ENCODE measurements around the gene FLRT2. TPM values are rescaled to one million over a fixed set of nuclear protein-coding genes. Genes with fewer than 3 reads are reported as not detected.

Gene FLRT2
- total RNA-seq, 1 experiment from 2014 or later = not detected

- DNase-seq (ENCODE audit: low spot score) = no peak
- in situ Hi-C loops (cut with HindIII; ENCODE audit: low sequenced_read_pairs) = no loop called here
Observed at GRCh38 chr14:85620947-85621346, 91.0 kb downstream of the FLRT2 start.

- in situ Hi-C loops (cut with HindIII; ENCODE audit: low sequenced_read_pairs) = no loop called here
- DNase-seq (ENCODE audit: low spot score) = no peak
Observed at GRCh38 chr14:85622106-85622505, 92.2 kb downstream of the FLRT2 start.

- DNase-seq (ENCODE audit: low spot score) = no peak
- in situ Hi-C loops (cut with HindIII; ENCODE audit: low sequenced_read_pairs) = no loop called here
Observed at GRCh38 chr14:85622986-85623685, 93.2 kb downstream of the FLRT2 start.

- in situ Hi-C loops (cut with HindIII; ENCODE audit: low sequenced_read_pairs) = no loop called here
- DNase-seq (ENCODE audit: low spot score) = no peak
Observed at GRCh38 chr14:85625925-85626585, 96.1 kb downstream of the FLRT2 start.

DNA sequence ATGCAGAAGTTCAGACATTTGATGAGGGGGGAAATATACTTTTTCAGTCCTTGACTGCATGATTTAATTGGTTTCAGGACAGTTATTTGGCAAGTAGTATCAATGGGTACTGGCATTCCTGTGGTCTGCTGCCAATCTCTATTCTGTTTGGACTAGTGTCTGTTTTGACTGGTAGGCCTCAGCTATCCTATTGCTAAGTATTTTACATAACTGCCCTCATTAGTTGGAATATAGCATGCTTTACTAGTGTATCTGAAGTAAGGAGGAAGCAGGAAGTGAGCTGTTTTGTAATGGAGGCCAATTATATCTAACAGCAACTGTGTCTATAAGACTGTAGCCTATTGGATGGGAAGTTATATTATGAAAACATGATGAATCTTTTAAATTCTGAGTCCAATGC lies 104.3 kb downstream of the FLRT2 start:
- in situ Hi-C loops (cut with HindIII; ENCODE audit: low sequenced_read_pairs) = no loop called here
- DNase-seq (ENCODE audit: low spot score) = no peak

DNA sequence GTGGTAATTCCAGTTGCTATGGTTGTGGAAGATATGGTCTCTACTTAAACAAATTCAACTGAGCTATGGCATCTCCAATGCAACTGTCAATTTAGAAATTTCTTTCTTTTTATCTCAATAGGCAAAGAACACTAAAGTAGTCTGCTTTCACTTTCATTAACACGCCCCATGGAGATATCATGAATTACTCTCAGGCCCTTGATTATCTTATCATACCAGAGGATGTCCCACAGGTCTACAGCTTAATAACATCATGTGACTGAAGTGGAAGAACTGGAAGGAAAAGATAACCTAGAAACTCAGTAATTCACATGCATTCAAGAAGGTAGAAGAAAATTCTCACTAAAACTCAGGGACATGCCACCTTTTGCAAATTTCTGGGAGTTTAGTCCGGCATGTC lies 114.3 kb downstream of the FLRT2 start:
- in situ Hi-C loops (cut with HindIII; ENCODE audit: low sequenced_read_pairs) = no loop called here

DNA sequence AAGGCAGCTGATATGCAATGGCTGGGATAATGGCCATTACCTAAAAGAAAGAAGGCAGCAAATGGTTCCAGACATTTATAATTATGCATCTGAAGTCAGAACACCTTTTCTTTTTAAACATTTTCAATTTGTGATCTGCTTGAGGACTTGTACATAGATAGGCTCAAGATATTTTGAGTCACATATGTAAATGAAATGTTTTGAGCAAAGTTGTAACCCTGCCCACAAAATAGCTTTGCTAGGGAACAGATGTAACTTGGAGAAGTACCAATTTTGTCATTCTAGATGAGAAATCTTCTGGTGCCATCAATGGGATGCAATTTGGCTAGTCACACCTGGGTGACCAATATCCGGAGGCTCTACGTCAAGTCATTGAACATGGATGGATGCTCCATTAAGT lies 123.1 kb downstream of the FLRT2 start:
- DNase-seq (ENCODE audit: low spot score) = no peak

More for the DNA sequence above, 114.3 kb downstream of the FLRT2 start:
- no peak for DNase-seq (ENCODE audit: low spot score)

DNA sequence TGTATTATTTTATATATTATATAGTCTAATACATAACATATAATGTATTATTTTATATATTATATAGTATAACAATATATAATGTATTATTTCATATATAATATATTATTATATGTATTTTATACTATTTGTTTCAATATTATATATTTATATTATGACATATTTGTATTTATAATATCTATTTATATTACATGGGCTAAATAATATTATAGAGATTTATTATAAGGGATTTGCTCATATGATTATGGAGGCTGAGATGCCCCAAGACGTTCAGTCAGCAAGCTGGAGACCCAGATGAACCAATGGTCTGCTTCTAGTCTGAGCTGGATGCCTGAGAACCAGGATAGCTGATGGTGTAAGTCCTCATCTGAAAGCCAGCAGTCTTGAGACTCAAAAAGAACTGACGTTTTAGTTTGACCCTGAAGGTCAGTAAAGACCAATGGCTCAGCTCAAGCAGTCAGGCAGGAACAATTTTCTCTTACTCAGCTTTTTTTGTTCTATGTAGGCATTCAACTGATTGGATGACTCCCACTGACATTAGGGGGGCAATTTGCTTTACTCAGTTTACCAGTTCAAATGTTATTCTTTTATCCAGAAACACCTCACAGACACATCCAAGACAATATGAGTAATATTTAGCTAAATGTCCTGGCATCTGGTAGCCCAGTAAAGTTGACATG lies 130.4 kb downstream of the FLRT2 start:
- in situ Hi-C loops (cut with HindIII; ENCODE audit: low sequenced_read_pairs) = no loop called here
- DNase-seq (ENCODE audit: low spot score) = no peak

More for the DNA sequence above, 123.1 kb downstream of the FLRT2 start:
- in situ Hi-C loops (cut with HindIII; ENCODE audit: low sequenced_read_pairs) = no loop called here

DNA sequence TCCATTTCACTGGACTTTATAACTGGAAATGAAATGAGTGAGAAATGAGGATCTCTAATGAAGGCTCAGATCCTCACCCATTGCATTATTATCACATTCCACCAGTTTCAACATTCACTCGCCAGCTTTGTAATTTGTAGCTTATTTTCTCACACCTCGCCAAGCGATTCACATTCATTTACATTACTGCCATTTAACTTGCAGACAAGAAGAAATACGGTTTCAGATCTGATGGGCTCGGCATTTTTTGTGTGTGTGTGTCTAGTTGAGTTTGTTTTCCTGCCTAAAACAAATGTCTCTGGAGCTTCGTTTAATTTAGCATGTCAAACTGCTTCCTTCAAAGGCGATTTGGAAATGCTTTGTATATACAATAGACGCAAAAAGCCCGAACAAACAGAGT lies 132.2 kb downstream of the FLRT2 start:
- in situ Hi-C loops (cut with HindIII; ENCODE audit: low sequenced_read_pairs) = no loop called here
- DNase-seq (ENCODE audit: low spot score) = no peak

DNA sequence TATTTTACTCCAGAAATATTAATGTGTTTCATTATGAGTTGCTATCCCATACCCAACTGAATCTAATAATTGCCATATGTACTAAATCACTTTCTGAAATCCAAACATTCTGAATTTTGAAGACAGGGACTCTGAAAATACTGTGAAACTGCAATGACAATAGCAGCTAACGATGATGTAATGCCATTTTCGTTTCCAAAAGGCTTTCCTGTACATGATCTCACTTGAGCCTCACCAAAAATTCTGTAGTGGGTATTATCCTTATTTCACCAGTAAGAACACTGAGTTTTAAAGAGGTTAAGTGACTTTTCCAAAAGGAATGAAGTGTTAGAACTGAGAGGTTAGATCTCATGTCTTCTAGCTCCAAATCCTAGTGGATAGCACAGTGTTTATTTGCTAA lies 133.3 kb downstream of the FLRT2 start:
- in situ Hi-C loops (cut with HindIII; ENCODE audit: low sequenced_read_pairs) = no loop called here
- no peak for DNase-seq (ENCODE audit: low spot score)

DNA sequence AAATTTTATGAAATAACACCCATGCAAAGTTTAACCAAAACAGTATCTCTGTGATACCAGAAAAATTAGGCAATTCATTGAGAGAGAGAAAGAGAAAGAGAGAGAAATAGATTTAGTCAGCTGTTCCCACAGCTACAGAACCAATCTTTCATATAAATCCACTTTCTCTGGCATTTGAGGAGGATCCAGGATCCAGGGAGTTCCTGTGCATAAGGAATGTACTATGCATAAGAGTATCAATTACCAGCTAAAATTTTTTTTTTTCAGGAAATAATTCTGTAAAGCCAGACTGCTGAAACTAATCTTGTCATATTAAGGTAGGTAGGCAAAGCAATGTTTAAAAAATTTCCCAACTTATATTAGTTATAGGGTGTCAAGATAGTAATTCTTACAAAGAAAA lies 133.7 kb downstream of the FLRT2 start:
- in situ Hi-C loops (cut with HindIII; ENCODE audit: low sequenced_read_pairs) = no loop called here
- DNase-seq (ENCODE audit: low spot score) = no peak

DNA sequence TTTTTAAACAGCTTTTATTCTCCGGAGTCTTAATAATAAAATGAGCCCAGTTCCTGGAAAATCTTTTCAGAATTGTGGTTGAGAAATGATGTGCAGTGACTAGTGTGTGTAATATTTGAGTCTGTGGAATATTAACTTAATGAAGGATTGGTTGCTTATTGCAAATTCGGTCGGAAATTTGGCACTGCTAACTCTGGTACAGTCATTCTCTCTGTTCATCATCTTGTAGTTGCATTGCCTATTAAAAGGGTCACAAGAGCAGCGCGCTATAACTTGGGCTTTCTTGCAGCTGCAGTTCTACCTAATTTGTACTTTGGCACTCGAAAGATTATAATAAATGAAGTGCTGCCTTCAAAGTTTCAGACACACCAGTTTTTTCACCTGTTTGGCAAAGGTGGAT lies 146.0 kb downstream of the FLRT2 start:
- in situ Hi-C loops (cut with HindIII; ENCODE audit: low sequenced_read_pairs) = no loop called here

GRCh38 chr14:85686908-85687307 lies 157.0 kb downstream of the FLRT2 start:
- no peak for DNase-seq (ENCODE audit: low spot score)
- in situ Hi-C loops (cut with HindIII; ENCODE audit: low sequenced_read_pairs) = no loop called here

More for the DNA sequence above, 146.0 kb downstream of the FLRT2 start:
- DNase-seq (ENCODE audit: low spot score) = no peak

DNA sequence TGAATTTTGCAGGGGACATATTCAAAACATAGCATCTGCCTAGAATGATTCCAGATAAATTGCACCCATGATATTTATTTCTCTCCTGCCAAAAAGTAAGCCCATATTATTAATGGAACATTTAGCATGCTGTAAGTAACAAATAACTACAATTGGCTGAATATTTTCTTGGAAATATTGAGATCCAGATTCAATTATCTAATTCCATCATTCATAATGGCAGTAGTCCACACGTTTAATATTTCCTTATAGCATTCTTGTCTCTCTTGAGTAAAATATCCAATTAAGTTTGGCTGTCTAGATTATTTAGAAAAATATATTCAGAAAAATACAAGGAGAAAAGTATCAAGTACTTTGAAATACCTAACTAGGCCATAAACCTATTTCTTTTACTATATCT lies 157.5 kb downstream of the FLRT2 start:
- in situ Hi-C loops (cut with HindIII; ENCODE audit: low sequenced_read_pairs) = no loop called here
- no peak for DNase-seq (ENCODE audit: low spot score)

GRCh38 chr14:85688006-85688405 lies 158.1 kb downstream of the FLRT2 start:
- in situ Hi-C loops (cut with HindIII; ENCODE audit: low sequenced_read_pairs) = no loop called here

GRCh38 chr14:85695300-85695699 lies 165.4 kb downstream of the FLRT2 start:
- DNase-seq (ENCODE audit: low spot score) = no peak
- in situ Hi-C loops (cut with HindIII; ENCODE audit: low sequenced_read_pairs) = no loop called here

More at GRCh38 chr14:85688006-85688405, 158.1 kb downstream of the FLRT2 start:
- DNase-seq (ENCODE audit: low spot score) = no peak

DNA sequence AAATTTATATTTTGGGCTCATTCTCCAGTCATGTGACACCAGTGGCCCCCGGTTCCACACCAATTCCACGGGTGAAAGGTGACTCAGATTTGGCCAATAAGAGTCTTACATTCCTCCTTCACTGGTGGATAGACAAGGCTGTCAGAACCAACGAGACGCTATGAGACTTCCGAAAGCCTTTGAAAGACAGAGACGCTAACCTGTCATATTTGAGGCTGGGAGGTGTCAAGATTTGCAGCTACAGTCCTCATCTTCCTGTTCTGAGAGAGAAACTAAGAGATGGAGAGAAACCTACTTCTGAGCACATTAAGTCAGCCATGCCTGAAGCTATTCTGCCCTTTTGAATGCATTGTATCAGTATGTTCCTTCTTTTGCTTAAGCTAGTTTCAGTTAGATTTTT lies 171.2 kb downstream of the FLRT2 start:
- in situ Hi-C loops (cut with HindIII; ENCODE audit: low sequenced_read_pairs) = no loop called here
- DNase-seq (ENCODE audit: low spot score) = no peak

- in situ Hi-C loops (cut with HindIII; ENCODE audit: low sequenced_read_pairs) = no loop called here
- no peak for DNase-seq (ENCODE audit: low spot score)
Observed at GRCh38 chr14:85701763-85702162, 171.8 kb downstream of the FLRT2 start.

GRCh38 chr14:85702191-85702590 lies 172.2 kb downstream of the FLRT2 start:
- DNase-seq (ENCODE audit: low spot score) = no peak
- in situ Hi-C loops (cut with HindIII; ENCODE audit: low sequenced_read_pairs) = no loop called here

DNA sequence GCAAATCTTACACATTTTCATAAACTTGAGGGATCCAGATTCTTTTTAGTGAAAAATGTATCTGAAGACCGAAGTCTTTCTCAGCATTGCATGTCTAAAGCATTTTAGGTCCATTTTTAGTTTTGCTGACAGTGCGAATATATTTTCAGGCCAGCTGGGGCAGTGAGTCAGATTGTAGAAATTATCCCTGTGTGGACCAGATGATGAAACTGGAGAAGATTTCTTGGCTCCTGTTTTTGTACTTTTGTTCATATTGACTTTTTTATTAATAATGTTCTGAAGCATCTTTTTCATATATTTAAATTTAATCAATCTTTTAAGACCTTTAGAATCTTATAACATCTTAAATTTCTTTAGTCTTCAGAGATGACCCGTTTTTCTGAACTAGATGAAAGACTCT lies 173.1 kb downstream of the FLRT2 start:
- in situ Hi-C loops (cut with HindIII; ENCODE audit: low sequenced_read_pairs) = no loop called here

More for the DNA sequence above, 173.1 kb downstream of the FLRT2 start:
- no peak for DNase-seq (ENCODE audit: low spot score)

Measured in G401 (cell line).